ENCODE data around the gene ZNF513.
A peak's percentile ranks its signal among the peaks of the same experiment; 100 is the strongest.
"Not testable (repeated sequence)": the region's sequence is repeated elsewhere in the genome, so short reads cannot be mapped to it uniquely, and the experiment has no call there.

Gene ZNF513

DNA sequence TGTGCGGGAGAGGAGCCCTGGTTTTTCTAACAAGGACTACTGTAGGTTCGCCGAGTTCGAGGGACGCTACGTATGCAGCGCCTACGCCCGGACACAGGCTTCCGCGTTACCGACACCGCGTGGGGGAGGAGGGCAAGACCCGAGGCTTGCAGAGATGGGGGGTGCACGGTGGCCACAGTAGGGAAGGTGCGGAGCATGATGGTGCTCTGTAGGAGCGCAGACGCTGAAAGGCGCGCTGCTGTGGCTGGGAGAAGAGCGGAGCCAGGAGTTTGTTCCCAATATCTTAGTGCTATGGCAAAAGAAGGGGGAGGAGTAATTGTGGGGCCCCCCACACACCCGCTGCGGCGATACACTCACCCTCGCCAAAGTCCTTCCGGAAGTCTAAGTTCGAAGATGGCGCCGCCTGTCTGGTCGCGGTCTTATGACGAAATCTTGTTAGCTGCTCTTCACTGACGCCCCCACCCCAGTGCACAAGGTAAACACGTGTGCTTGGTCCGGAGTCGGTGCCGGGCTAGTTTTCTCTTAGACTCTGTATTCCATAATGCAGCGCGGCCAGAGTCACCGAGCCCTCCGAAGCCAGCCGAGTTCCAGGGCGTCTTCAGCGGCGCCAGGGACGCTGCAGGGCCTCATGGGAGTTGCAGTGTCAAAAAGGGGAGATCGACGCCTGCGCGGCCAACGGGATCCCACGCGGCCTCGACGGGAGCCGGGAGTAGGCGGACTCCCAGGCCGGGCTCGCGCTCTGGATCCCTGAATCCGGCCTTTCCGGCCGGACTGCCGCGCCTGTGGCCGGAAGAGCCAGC is 24.0 kb downstream of the ZNF513 start, which contains the start of gene GTF3C2:
GTF3C2 (minus strand) TSS at position 383 of the 800 bp plus-strand sequence. CDS start 13,210 bp downstream, outside the sequence.
- peak; percentile 98 for DNase-seq

DNA sequence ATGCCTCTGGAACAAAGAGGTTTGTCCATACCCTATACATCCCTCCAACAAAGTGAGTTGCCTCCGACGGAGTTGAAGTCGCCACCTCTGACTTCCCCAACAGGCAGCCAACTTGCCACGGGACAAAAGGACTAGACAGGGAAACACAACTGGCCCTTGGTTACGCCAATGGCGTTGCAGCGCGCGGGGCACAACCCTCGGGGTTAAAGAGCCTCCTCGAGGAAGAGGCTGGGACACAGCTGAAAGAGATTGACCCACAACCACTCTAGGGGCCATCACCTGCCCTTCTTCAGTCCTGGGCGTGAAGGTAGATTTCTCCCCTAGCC is 24.5 kb downstream of the ZNF513 start:
- DNase-seq, result peak; percentile 37

DNA sequence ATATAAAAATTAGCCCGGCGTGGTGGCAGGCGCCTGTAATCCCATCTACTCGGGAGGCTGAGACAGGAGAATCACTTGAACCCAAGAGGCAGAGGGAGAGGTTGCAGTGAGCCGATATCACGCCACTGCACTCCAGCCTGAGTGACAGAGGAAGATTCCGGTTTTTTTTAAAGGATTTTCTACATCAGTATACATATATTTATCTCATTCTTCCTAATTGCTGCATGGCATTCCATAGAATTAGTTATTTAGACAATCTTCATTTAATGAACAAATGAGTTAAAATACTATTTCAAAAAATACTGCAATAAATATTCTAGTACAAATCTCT is 26.0 kb downstream of the ZNF513 start:
- DNase-seq, result no peak

DNA sequence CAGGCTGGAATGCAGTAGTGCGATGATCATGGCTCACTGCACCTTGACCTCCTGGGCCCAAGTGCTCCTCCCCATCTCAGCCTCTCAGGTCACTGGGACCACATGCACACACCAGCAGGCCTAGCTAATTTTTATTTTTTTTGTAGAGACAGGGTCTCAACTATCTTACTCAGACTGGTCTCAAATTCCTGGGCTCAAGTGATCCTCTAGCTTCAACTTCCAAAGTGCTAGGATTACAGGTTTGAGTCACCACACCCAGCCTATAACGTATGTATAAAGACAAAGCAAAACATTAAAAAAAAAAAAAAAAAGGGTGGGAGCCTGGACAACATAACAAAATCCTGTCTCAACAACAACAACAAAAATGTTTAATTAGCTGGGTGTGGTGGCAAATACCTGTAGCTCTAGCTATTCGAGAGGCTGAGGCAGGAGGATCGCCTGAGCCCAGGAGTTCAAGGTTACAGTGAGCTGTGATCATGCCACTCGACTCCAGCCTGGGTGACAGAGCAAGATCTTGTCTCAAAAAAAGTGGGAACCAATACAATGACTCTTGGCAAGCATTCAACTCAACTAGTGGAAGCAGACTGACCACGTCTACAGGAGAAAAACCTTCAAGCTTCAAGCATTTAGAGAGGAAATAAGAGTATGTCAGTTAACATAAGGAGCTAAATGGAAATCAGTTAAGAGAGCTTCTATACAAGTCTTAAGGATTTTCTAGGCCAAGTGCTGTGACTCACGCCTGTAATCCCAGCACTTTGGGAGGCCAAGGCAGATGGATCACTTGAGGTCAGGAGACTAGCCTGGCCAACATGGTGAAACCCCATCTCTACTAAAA is 26.6 kb downstream of the ZNF513 start:
- DNase-seq, result peak; percentile 18

GRCh38 chr2:27353386-27353761 is 27.2 kb downstream of the ZNF513 start:
- not testable (repeated sequence) for DNase-seq

GRCh38 chr2:27351802-27352598 is 28.5 kb downstream of the ZNF513 start:
- no peak for DNase-seq

DNA sequence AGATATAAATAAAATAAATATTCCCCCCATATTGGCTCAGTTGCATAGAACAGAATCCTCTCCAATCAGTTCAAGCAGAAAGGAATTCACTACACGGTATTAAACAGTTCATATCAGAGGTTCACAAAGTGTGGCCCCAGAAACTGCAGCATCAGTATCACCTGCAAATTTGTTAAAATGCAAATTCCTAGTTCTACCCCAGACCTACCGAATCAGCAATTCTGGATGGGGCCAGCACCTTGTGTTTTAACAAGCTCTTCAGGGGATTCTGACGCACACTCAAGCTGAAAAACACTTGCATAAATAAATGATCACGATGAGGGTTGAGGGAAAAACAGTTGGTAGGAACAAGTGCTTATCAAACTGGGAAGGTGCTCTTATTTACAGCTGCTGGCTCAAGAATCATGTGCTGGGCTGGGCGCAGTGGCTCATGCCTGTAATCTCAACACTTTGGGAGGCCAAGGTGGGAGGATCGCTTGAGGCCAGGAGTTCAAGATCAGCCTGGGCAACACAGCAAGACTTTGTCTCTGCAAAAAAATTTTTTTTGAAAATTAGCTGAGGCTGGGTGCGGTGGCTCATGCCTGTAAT is 30.3 kb downstream of the ZNF513 start:
- no peak for DNase-seq

- DNase-seq, result no peak
Measured at GRCh38 chr2:27347641-27348040, 32.9 kb downstream of the ZNF513 start.

GRCh38 chr2:27336173-27336572 is 44.4 kb downstream of the ZNF513 start:
- DNase-seq, result no peak

- no peak for DNase-seq
Measured at GRCh38 chr2:27335311-27335710, 45.2 kb downstream of the ZNF513 start.
